HS-5 (cell line): Measurements from ENCODE around the gene IFT88.

Experiments used
- DNase-seq: peaks from one replicate; pipeline ENCODE4 v3.0.0-alpha.2; 2012; ENCODE audit warnings: low read depth

IFT88 gene

DNA sequence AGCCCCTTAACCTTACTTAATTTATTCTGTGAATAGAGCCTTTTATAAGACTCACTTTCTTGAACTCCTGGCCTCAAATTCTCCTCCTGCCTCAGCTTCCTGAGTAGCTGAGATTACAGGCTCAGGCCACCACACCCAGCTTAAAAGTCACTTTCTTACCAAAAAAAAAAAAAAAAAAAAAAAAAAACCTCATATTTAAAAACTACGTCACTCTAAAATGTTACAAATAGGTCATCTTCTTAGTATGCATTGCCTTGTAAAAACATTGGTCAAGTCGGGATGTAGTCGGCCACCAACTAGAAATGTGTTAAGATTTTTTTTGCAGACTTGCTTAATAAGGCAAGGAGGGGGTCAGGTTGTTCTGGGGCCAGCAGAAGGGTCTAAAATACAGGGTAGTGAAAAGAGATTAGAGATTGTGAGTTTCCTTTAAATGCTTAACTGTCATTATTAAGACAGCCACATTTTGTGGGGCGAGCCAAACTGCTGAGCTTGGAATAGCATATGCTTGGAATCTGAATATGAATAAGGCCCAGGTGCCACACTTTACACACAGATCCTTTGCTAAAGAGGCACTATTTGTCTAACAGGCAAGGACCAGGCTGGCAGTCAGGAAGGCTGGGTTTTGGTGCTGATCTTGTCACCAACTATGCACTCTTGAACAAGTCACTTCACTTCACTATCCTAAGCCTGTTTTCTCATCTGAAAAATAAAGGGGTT is 120.1 kb downstream of the IFT88 start:
- DNase-seq = no peak

GRCh38 chr13:20689291-20689690 is 122.3 kb downstream of the IFT88 start:
- no peak for DNase-seq

DNA sequence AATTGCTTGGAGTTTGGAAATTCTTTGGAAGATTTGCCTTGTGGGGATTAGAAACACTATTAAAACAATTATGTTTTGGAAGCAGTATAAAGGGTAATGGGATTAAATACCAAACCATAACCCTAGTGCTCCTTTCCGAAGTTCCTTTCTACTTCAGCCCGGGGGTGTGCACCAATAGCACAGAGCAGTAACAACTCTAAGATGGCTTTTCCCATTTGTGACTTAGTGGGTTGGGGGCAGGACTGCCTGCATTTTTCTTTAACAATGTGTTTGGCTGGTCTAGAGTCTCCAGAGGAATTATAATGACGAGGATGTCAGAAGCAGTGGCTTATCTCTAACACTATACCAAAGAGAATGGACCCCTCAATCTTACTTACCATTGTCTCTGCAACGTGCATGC is 124.7 kb downstream of the IFT88 start:
- no peak for DNase-seq

DNA sequence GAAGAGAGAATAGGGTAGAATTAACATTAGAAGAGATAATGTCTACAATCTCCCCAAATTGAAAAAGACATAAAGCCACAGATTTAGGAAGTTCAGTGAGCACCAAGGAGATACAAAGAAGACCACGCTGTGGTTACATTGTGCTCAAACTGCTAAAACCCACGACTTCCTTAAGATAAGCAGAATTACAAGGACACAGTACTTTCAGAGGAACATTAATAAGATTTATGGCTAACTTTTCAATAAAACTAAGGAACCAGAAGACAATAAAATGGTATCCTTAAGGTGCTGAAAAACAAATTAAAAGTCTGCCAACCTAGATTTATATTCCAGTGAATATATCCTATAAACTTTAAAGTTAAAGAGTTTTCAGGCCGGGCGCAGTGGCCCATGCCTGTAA is 129.1 kb downstream of the IFT88 start:
- no peak for DNase-seq

GRCh38 chr13:20699715-20700114 is 132.8 kb downstream of the IFT88 start:
- DNase-seq = no peak

DNA sequence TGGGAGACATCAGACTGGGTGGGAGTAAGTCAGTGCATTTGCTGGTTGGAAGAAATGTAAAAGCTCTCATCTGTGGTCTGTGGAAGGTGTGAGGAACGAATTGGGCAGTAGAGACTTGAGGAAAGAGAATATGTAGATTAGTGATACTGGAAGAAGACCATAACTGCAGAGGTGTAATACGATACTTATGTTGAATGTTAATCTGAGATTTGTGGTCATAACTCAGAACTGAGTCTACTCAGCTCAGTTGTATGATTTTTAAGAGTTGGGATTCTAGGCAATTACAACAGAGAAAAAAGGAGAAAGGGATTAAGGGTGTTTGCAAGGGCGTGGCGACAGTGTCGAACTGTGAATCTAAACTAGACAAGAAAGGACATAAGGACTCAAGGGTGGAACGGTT is 133.3 kb downstream of the IFT88 start:
- no peak for DNase-seq

GRCh38 chr13:20701461-20701860 is 134.5 kb downstream of the IFT88 start:
- no peak for DNase-seq

DNA sequence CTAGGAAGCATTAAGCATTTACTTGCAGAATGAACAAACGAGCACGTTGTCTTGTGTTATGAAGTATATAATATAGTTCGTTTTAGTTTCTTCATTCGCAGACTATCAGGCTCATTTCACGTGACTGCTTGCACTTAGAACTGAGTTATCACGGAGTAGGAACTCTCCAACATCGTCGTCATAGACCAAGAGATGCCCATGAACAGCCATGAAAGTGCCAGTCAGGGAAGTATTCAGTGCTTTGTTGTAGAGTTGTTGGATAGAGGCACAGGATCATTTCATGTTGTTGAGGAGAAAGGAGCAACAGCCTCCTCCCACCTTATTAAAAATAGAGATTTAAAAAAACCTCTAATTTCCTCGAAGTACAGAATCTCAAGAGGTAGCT is 135.6 kb downstream of the IFT88 start:
- no peak for DNase-seq

DNA sequence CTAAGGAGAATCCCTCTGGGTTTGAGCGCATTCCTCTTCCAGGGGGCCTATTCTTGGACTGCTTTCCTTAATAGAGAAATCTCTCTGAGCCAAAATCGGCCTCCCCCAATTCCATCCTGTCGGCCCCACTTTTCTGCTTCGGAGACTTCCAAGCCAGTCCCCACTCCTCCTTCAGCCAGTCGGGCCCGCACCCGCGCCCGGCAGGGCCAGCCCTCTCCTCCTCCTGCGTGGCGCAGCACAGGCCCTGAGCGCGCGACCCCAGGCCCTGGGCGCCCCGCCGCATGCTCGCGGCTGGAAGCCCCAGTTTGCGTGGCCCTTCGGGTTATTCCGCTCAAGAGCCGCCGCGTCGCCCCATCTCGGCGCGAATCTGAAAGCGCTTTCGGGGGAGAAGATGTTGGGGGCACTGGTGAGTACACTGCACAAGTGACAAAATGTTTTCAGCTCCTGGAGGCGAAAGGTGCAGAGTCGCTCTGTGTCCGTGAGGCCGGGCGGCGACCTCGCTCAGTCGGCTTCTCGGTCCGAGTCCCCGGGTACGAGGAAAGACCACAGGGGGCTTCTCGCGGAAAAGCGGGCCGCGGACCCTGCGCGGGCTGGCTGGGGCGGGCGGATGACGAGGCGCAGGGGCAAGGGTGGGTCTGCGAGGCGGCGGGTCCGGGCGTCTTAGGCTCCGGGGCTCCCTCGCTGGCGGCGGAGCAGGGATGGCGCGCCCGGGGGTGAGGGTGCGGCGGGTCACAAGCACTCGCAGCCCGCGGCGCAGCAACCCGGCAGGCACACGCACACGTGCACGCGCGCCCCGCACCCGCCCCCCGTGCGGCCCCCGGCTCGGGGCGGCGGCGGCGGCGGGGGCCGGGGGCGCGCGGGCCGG is 136.2 kb downstream of the IFT88 start, which contains the start of gene IL17D:
TSS of gene IL17D (plus strand) at position 785 of the 865 bp plus-strand sequence. CDS start 303 bp downstream, outside the sequence.
- DNase-seq = no peak

DNA sequence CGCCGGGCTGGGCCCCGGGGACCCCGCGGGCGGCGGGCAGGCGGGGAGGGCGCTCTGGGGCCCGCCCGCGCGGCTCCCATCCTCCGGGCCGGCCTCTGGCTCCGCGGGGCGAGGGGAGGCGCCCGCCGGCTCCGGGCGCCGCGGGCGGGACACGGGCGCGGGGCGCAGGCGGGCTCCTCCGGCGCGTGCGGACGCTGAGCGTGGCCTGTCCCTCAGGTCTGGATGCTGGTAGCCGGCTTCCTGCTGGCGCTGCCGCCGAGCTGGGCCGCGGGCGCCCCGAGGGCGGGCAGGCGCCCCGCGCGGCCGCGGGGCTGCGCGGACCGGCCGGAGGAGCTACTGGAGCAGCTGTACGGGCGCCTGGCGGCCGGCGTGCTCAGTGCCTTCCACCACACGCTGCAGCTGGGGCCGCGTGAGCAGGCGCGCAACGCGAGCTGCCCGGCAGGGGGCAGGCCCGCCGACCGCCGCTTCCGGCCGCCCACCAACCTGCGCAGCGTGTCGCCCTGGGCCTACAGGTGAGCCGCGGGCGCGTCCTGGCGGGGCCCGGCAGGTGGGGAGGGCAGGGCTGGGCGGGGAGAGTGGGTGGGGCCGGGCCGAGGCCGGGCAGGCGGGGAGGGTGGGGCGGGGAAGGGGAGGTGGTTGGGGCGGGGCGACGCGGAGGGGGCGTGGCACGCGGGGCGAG is 137.0 kb downstream of the IFT88 start:
- DNase-seq = no peak

DNA sequence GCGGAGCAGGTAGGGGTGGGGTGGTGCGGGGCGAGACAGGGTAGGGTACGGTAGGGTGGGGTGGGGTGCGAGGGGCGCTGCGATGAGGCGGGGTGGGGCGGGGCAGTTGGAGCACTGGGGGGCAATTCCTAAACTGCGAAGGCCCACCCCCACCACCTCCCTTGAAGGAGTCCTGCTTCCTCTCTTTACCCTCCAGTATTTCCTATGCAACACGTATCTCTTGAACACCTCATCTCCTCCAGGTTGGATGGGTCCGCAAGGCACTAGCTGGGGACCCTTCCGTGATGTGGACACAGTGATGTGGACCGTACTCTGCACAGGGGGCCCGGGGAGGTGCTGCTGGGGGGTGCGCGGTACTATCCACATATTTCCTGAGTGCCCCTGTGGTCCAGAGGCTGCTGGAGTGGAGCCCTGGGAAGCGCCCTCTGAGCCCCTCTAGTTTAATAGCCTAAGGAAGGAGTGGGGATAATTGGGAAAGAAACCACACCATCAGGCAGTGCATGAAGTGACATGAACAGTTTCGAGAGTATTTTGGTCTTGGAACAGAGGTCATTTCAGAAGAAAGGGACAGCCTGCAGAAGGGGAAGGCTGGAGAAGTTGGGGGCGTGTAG is 137.6 kb downstream of the IFT88 start:
- no peak for DNase-seq

DNA sequence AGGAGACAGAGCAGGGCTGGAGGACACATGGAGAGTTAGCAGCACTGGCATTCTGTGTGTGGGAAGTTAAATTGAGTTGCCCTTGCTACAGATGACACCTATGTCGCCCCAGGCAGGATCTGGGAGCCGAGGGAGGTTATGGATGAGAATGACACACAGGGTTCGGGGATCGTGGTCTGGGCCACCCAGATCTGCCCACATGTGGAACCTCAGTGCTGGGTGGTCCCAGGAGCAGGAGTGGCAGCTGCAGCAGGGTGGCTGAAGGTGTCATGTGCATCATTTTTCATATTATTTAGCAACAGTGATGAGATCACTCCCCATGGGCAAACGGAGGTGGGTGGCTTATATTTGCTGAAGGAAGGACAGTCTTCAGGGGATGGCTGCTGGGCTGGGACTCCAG is 139.7 kb downstream of the IFT88 start:
- no peak for DNase-seq

DNA sequence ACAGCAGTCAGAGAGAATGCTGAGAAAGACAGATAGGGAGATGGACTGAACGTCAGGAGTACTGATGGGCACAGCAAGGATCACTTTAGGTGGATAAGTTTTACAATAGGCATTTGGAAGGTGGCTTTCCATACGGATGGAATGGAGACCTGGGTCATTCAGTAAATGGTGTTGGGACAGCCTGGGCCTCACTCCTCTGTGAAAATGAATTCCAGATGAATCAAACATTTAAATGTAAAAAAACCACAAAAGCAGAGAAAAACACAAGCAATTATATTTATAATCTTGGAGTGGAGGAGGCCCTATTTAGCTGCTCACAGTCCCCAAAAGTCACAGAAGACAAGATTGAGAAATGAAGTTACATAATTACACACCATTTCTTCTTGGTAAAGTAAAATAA is 141.3 kb downstream of the IFT88 start:
- DNase-seq = no peak

- DNase-seq = no peak
Observed at GRCh38 chr13:20709369-20709768, 142.4 kb downstream of the IFT88 start.

GRCh38 chr13:20709782-20710181 is 142.8 kb downstream of the IFT88 start:
- no peak for DNase-seq

DNA sequence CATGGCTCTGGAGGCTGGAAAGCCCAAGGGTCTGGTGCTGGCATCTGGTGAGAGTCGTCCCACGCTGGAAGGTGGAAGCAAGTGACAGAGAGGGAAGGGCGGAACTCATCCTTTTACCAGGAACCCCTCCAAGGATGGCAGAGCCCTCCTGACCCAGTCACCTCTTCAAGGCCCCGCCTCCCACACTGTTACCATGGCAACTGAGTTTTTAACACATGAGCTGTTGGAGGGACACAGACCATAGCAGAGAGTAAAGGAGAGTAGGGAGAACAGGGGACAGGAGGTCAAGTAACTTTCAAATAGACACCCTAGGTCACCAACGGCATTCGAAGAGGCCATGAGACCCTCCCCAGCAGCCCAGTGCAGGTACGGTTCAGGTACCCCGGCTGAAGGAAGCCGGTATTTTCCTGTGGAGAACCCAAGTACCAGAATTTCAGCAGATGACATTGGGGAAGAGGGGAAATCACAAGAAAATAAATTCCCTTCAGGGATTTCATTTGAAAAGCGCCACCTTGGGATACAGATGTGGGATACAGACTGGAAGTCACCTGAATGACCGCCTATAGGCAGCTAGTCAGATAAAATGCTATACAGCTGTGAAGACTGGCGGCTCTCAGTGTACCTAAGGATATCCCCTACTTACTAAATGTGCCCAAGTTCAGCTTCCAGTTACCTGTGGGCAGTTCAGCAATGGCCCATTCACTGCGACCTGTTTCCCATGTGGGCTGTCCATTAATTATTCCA is 144.5 kb downstream of the IFT88 start:
- no peak for DNase-seq

GRCh38 chr13:20713014-20713376 is 146.0 kb downstream of the IFT88 start:
- no peak for DNase-seq

DNA sequence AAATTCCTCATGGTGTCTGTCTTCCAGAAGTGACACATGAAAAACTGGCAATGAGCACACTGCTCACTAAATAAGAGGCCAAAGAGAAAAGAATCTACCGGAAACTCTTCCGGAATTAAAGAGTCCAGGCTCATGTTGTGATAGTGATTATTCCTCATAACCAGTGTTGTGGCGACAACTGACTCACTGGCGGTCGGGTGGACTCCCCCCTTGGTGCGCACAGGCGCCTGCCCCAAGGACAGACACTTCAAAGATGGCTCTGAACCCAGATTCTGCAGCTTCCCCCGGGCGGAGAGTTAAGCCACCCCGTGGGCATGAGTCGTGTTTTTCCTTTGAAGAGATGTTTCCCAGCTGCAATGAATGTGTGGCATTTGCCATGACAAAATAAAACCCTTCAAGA is 146.8 kb downstream of the IFT88 start:
- DNase-seq = no peak

DNA sequence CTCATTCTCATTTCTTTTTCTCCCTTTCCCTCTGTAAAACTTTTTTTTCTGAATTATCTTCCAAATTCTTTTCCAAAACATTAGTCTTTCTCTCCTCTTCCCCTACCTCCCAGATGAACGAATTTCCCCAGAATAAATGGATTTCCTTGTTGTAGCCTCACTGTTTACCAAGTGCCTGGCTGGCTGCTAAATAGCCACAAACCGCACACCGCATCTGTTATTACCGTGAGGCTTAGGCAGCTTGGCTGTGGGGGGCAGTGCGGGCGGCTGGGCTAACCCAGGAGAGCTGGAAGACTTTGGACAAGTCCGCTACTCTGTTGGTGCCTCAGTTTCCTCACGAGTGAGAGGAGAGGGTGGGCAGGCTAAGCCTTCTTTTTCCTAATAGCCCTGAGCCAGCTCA is 147.2 kb downstream of the IFT88 start:
- no peak for DNase-seq

- DNase-seq = no peak
Observed at GRCh38 chr13:20714563-20715329, 147.8 kb downstream of the IFT88 start.

DNA sequence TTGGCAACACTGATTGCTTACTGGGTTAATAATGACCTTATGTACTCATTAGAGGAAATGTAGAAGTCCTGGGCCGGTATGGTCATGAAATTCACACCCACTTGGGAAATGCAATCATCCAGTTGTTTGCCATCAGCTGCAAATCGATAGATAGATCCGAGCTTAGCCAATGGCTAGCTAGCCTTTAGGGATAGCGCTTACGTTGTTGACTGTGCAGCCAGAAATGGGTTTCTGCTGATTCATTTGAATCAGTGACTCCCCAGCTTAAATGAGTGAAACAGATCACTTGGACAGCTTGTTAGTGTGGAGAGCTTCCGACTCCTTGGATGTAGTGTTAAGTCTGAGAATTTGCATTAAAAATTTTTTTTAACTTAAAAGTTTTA is 148.4 kb downstream of the IFT88 start:
- DNase-seq = no peak
